HEK293 (cell line): Measurements from ENCODE around the gene CTBP1.

Source experiments
- CTCF ChIA-PET: fragments of 350-600 bp; formaldehyde crosslinking; extraction: SDS; loops from one replicate; lab custom pipeline; 2021; ENCODE audit warnings: antibody characterized with exemption; lab: Yijun Ruan, JAX
- POLR2A ChIA-PET: fragments of 300-600 bp; formaldehyde crosslinking; extraction: SDS; loops from one replicate; lab custom pipeline; 2020; ENCODE audit warnings: antibody characterized with exemption, inconsistent platforms; lab: Yijun Ruan, JAX
- H3K27ac ChIP-seq: fragments of 200-500 bp; sonication (Bioruptor generic); 2 replicates; pipeline ENCODE4 v1.5.1; 2014; ENCODE audit warnings: low read depth, low read length, control low read depth, inconsistent platforms; ENCODE audit errors: extremely low read depth
- H3K36me3 ChIP-seq, 2 experiments: fragments of 200-500 bp in 1 of 2; sonication (Bioruptor generic) in 1 of 2; 1 replicate in 1 of 2; 2 replicates in 1 of 2; pipeline ENCODE4 v1.5.1; 2014 to 2017; ENCODE audit warnings: inconsistent platforms in 2 of 2, low read length in 2 of 2; ENCODE audit not compliant: control insufficient read depth in 2 of 2, insufficient read depth in 1 of 2
- H3K4me1 ChIP-seq: fragments of 200-500 bp; sonication (Bioruptor generic); 2 replicates; pipeline ENCODE4 v1.5.1; 2014; ENCODE audit warnings: mild to moderate bottlenecking, low read length, inconsistent platforms; ENCODE audit not compliant: control insufficient read depth, insufficient read depth
- H3K4me3 ChIP-seq: 2 replicates; pipeline ENCODE4 v1.5.1; 2011; ENCODE audit warnings: low read depth, mild to moderate bottlenecking, control low read depth, low read length, moderate library complexity
- H3K9me3 ChIP-seq: fragments of 200-500 bp; sonication (Bioruptor generic); 2 replicates; pipeline ENCODE4 v1.5.1; 2014; ENCODE audit warnings: low read depth, low read length, inconsistent platforms; ENCODE audit not compliant: control insufficient read depth, insufficient read depth
- AEBP2 ChIP-seq: fragments of 450-650 bp; formaldehyde crosslinking; IDR thresholded peaks from 2 replicates; pipeline ENCODE4 v1.5.1; 2016; ENCODE audit warnings: missing biosample characterization, missing genetic modification characterization, borderline replicate concordance
- EGR2 ChIP-seq: fragments of 450-650 bp; formaldehyde crosslinking; IDR thresholded peaks from 2 replicates; pipeline ENCODE4 v1.5.1; 2016; ENCODE audit warnings: low read depth, missing biosample characterization, missing genetic modification characterization
- GLI4 ChIP-seq: fragments of 450-650 bp; formaldehyde crosslinking; IDR thresholded peaks from 2 replicates; pipeline ENCODE4 v1.5.1; 2016; ENCODE audit warnings: missing biosample characterization, missing genetic modification characterization
- HOXA7 ChIP-seq: sonication (generic); formaldehyde crosslinking; IDR thresholded peaks from 2 replicates; pipeline ENCODE4 v1.8.1; 2022; ENCODE audit warnings: missing genetic modification reagents, borderline replicate concordance
- IKZF3 ChIP-seq: fragments of 450-650 bp; IDR thresholded peaks from 2 replicates; pipeline ENCODE4 v1.5.0; 2018; ENCODE audit warnings: missing biosample characterization, mild to moderate bottlenecking, missing genetic modification characterization, moderate library complexity
- KLF17 ChIP-seq: fragments of 450-650 bp; formaldehyde crosslinking; IDR thresholded peaks from 2 replicates; pipeline ENCODE4 v1.5.1; 2016; ENCODE audit warnings: missing biosample characterization, missing genetic modification characterization
- WT1 ChIP-seq: fragments of 450-650 bp; formaldehyde crosslinking; IDR thresholded peaks from 2 replicates; pipeline ENCODE4 v1.5.1; 2016; ENCODE audit warnings: missing biosample characterization, missing genetic modification characterization
- ZBTB11 ChIP-seq: fragments of 450-650 bp; formaldehyde crosslinking; conservative IDR thresholded peaks from 2 replicates; pipeline ENCODE4 v1.5.1; 2016; ENCODE audit warnings: low read depth, missing biosample characterization, missing genetic modification characterization
- ZBTB20 ChIP-seq: fragments of 450-650 bp; formaldehyde crosslinking; IDR thresholded peaks from 2 replicates; pipeline ENCODE4 v1.5.1; 2016; ENCODE audit warnings: missing biosample characterization, missing genetic modification characterization
- ZFHX2 ChIP-seq: fragments of 450-650 bp; formaldehyde crosslinking; conservative IDR thresholded peaks from 2 replicates; pipeline ENCODE4 v1.5.1; 2016; ENCODE audit warnings: missing biosample characterization, missing genetic modification characterization
- ZFP41 ChIP-seq: fragments of 450-650 bp; formaldehyde crosslinking; IDR thresholded peaks from 2 replicates; pipeline ENCODE4 v1.5.1; 2016; ENCODE audit warnings: missing biosample characterization, missing genetic modification characterization, borderline replicate concordance
- ZNF146 ChIP-seq: fragments of 450-650 bp; formaldehyde crosslinking; IDR thresholded peaks from 2 replicates; pipeline ENCODE4 v1.5.1; 2016; ENCODE audit warnings: missing biosample characterization, missing genetic modification characterization
- ZNF16 ChIP-seq: fragments of 450-650 bp; formaldehyde crosslinking; IDR thresholded peaks from 2 replicates; pipeline ENCODE4 v1.5.1; 2016; ENCODE audit warnings: low read depth, missing biosample characterization, missing genetic modification characterization
- ZNF302 ChIP-seq: fragments of 450-650 bp; formaldehyde crosslinking; IDR thresholded peaks from 2 replicates; pipeline ENCODE4 v1.5.1; 2016; ENCODE audit warnings: missing biosample characterization, missing genetic modification characterization, low read depth
- ZNF335 ChIP-seq: fragments of 450-650 bp; formaldehyde crosslinking; conservative IDR thresholded peaks from 2 replicates; pipeline ENCODE4 v1.5.1; 2016; ENCODE audit warnings: missing biosample characterization, missing genetic modification characterization
- ZNF513 ChIP-seq: fragments of 450-650 bp; IDR thresholded peaks from 2 replicates; pipeline ENCODE4 v1.5.1; 2018; ENCODE audit warnings: missing biosample characterization, missing genetic modification characterization
- ZNF514 ChIP-seq: fragments of 450-650 bp; formaldehyde crosslinking; IDR thresholded peaks from 2 replicates; pipeline ENCODE4 v1.5.1; 2016; ENCODE audit warnings: missing biosample characterization, missing genetic modification characterization
- ZNF580 ChIP-seq: fragments of 450-650 bp; formaldehyde crosslinking; IDR thresholded peaks from 2 replicates; pipeline ENCODE4 v1.5.1; 2016; ENCODE audit warnings: missing biosample characterization, missing genetic modification characterization
- ZNF639 ChIP-seq: fragments of 450-650 bp; formaldehyde crosslinking; IDR thresholded peaks from 2 replicates; pipeline ENCODE4 v1.5.1; 2016; ENCODE audit warnings: missing biosample characterization, missing genetic modification characterization
- ZNF660 ChIP-seq: fragments of 450-650 bp; IDR thresholded peaks from 2 replicates; pipeline ENCODE4 v1.5.1; 2018; ENCODE audit warnings: missing biosample characterization, mild to moderate bottlenecking, missing genetic modification characterization
- ZNF670 ChIP-seq: fragments of 450-650 bp; formaldehyde crosslinking; IDR thresholded peaks from 2 replicates; pipeline ENCODE4 v1.5.1; 2016; ENCODE audit warnings: missing biosample characterization, missing genetic modification characterization, low read depth
- ZNF704 ChIP-seq: fragments of 450-650 bp; formaldehyde crosslinking; IDR thresholded peaks from 2 replicates; pipeline ENCODE4 v1.5.1; 2016; ENCODE audit warnings: missing biosample characterization, missing genetic modification characterization

Gene CTBP1

GRCh38 chr4:1230316-1230715 lies 18.6 kb downstream of the CTBP1 start (continued):
- TF ChIP-seq ZNF146 (tag by site-specific recombination) = no peak

- CTCF ChIA-PET = no interaction called here
- no peaks in the 10 kb centered on the region for H3K4me1 ChIP-seq
- no peak overlapping the region for H3K4me3 ChIP-seq
- TF ChIP-seq HOXA7 (CRISPR knock-in tag) = no peak
- peak; percentile 83 for TF ChIP-seq ZFHX2 (tag by site-specific recombination)
- TF ChIP-seq ZNF639 (tag by site-specific recombination) = no peak
- peak; percentile 74; the same call in 1 of the 2 replicates for TF ChIP-seq EGR2 (tag by site-specific recombination)
- no peak for TF ChIP-seq GLI4
- no peak for TF ChIP-seq ZNF704 (tag by site-specific recombination)
- no peaks in the 10 kb centered on the region for H3K9me3 ChIP-seq
- peaks cover 0 to 100% of the 10 kb centered on the region in 2 experiments; a peak in 2 of 3 replicates for H3K36me3 ChIP-seq
- H3K27ac ChIP-seq = no peak overlapping the region
- POLR2A ChIA-PET = no interaction called here
These were observed 19.6 kb downstream of the CTBP1 start for GRCh38 chr4:1229117-1229849.

- Histone ChIP-seq H3K27ac (no peak overlapping the region), H3K36me3 (peaks cover 0 to 98% of the 10 kb centered on the region in 2 experiments; a peak in 2 of 3 replicates), H3K9me3 (no peaks in the 10 kb centered on the region), H3K4me1 (no peaks in the 10 kb centered on the region), H3K4me3 (no peak overlapping the region)
- POLR2A ChIA-PET = no interaction called here
- CTCF ChIA-PET = no interaction called here
- no peak for TF ChIP-seq ZNF580 (tag by site-specific recombination)
- TF ChIP-seq ZNF16 (tag by site-specific recombination) = no peak
- TF ChIP-seq ZNF513 (tag by site-specific recombination) = no peak
- no peak for TF ChIP-seq WT1 (tag by site-specific recombination)
- no peak for TF ChIP-seq AEBP2
- TF ChIP-seq ZNF514 = no peak
- TF ChIP-seq ZNF302 (tag by site-specific recombination) = no peak
- no peak for TF ChIP-seq ZNF660
- TF ChIP-seq ZBTB11 = no peak
- no peak for TF ChIP-seq IKZF3 (tag by site-specific recombination)
- TF ChIP-seq ZNF335 = no peak
- no peak for TF ChIP-seq ZNF670
- TF ChIP-seq ZBTB20 (tag by site-specific recombination) = no peak
- no peak for TF ChIP-seq KLF17 (tag by site-specific recombination)
- no peak for TF ChIP-seq ZFP41
These were observed 21.1 kb downstream of the CTBP1 start for GRCh38 chr4:1227816-1228215.
